ENCODE measurements around the gene SAFB2. TPM values are rescaled to one million over a fixed set of nuclear protein-coding genes. Genes with fewer than 3 reads are reported as not detected.

The SAFB2 gene
- polyA plus RNA-seq, 1 donor from 2014 or later = 40.1 TPM

DNA sequence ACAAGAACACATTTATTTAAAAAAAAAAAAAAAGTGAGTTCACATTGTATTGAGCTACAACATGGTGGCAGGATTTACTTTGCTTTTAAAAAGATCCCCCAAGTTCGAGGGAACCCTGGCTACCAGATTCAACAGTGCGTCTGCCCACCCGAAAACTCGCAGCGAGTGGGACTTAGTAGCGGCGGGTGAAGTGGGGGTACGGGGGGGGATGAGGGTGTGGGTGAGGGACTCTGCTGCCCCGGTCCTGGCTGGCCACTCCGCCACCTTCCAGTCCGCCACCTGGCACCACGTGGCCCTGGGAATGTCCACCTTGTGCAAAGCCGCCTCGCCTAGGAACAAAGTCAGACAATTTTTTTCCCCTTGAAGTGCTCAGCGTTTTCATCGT, 35.5 kb downstream of the SAFB2 start:
- H4K20me1 ChIP-seq (ENCODE audit: insufficient read depth) = no peaks in the 10 kb centered on the region
- TF ChIP-seq EZH2 (IDR thresholded peaks at IDR 0.05; ENCODE audit: borderline replicate concordance, insufficient read depth, low read length, poor library complexity, severe bottlenecking) = no peak
- TF ChIP-seq MXI1 (conservative IDR thresholded peaks at IDR 0.05; ENCODE audit: poor library complexity, severe bottlenecking) = no peak
- TF ChIP-seq RAD21 (conservative IDR thresholded peaks at IDR 0.05) = no peak
- TF ChIP-seq EP300 (conservative IDR thresholded peaks at IDR 0.05; ENCODE audit: poor library complexity, severe bottlenecking) = no peak
- no peak for TF ChIP-seq SMC3 (conservative IDR thresholded peaks at IDR 0.05; ENCODE audit: poor library complexity)
- no peak for TF ChIP-seq CTCF (IDR thresholded peaks at IDR 0.05; ENCODE audit: poor library complexity, severe bottlenecking)
- no peak for TF ChIP-seq TAF1 (IDR thresholded peaks at IDR 0.05; ENCODE audit: low read depth)
- no peak for TF ChIP-seq POLR2AphosphoS5 (IDR thresholded peaks at IDR 0.05)
- TF ChIP-seq REST (IDR thresholded peaks at IDR 0.05; ENCODE audit: borderline replicate concordance) = no peak
- H3K36me3 ChIP-seq (ENCODE audit: insufficient read depth, low read length) = no peaks in the 10 kb centered on the region

DNA sequence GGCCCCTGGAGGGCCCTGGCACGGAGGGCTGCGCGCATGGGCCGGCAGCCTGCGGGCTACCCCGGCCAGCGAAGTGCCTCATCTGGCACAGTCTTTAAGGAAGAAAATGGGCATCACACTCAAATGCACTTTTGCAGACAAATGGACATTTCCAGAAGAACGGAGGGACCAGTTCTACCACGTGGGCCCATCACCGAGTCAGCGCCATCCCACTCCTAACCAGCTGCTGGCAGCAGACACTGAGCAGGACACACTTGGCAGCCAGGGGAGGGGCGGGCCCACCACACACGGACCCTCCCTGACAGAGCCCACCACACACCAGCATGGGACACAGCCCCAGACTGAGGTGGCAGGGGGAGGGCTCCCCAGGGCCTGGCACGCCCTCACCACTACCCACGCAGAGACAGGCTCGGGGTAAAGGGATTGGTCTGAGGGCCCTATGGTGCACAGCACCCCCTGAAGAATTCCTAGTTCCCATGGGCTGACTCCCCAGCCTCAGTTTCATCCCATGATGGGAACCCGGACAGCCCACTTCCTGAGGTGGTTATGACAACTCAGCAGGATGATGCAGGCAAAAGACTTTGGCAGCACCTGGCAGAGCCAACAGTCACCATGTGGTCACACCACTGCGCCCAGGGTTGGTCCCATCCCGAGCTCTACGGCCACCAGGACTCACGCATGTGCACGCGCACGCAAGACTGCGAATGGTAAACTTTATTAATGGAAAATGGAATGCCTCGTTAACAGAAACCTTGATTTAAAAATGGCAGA, 36.1 kb downstream of the SAFB2 start:
- H3K9me3 ChIP-seq (ENCODE audit: low read length) = no peaks in the 10 kb centered on the region
- no peaks in the 10 kb centered on the region for H3K27me3 ChIP-seq (ENCODE audit: insufficient read depth, low read depth, low read length)
- TF ChIP-seq SMC3 (conservative IDR thresholded peaks at IDR 0.05; ENCODE audit: poor library complexity) (no peak), REST (IDR thresholded peaks at IDR 0.05; ENCODE audit: borderline replicate concordance) (no peak), TAF1 (IDR thresholded peaks at IDR 0.05; ENCODE audit: low read depth) (no peak), RAD21 (conservative IDR thresholded peaks at IDR 0.05) (no peak), CTCF (IDR thresholded peaks at IDR 0.05; ENCODE audit: poor library complexity, severe bottlenecking) (no peak), MXI1 (conservative IDR thresholded peaks at IDR 0.05; ENCODE audit: poor library complexity, severe bottlenecking) (no peak), POLR2AphosphoS5 (IDR thresholded peaks at IDR 0.05) (no peak), EZH2 (IDR thresholded peaks at IDR 0.05; ENCODE audit: borderline replicate concordance, insufficient read depth, low read length, poor library complexity, severe bottlenecking) (no peak), EP300 (conservative IDR thresholded peaks at IDR 0.05; ENCODE audit: poor library complexity, severe bottlenecking) (no peak)
- no peak overlapping the region for H3K4me3 ChIP-seq (ENCODE audit: low read length)
- no peaks in the 10 kb centered on the region for H3K36me3 ChIP-seq (ENCODE audit: insufficient read depth, low read length)
- H4K20me1 ChIP-seq (ENCODE audit: insufficient read depth) = no peaks in the 10 kb centered on the region
- no peaks in the 10 kb centered on the region for H3K9me2 ChIP-seq (ENCODE audit: insufficient read depth, low read length)
- no peak overlapping the region for H3K9ac ChIP-seq (ENCODE audit: low read length)
- no peaks in the 10 kb centered on the region for H3K79me2 ChIP-seq (replicated peaks; ENCODE audit: insufficient read depth, low read length)
- no peaks in the 10 kb centered on the region for H3F3A ChIP-seq (ENCODE audit: insufficient read depth, low read length, poor library complexity, severe bottlenecking)
- no peak overlapping the region for H2AFZ ChIP-seq (ENCODE audit: low read depth, low read length)
- H3K27ac ChIP-seq (ENCODE audit: low read length) = no peak overlapping the region
- no peak overlapping the region for H3K4me2 ChIP-seq (ENCODE audit: low read length)

More for the DNA sequence above, 35.5 kb downstream of the SAFB2 start:
- Histone ChIP-seq H3K79me2 (replicated peaks; ENCODE audit: insufficient read depth, low read length) (no peaks in the 10 kb centered on the region), H3K27ac (ENCODE audit: low read length) (no peak overlapping the region), H3K4me3 (ENCODE audit: low read length) (no peak overlapping the region), H3K9me2 (ENCODE audit: insufficient read depth, low read length) (no peaks in the 10 kb centered on the region), H3K27me3 (ENCODE audit: insufficient read depth, low read depth, low read length) (no peaks in the 10 kb centered on the region), H3K9me3 (ENCODE audit: low read length) (no peaks in the 10 kb centered on the region), H3K4me2 (ENCODE audit: low read length) (no peak overlapping the region), H3F3A (ENCODE audit: insufficient read depth, low read length, poor library complexity, severe bottlenecking) (no peaks in the 10 kb centered on the region), H3K9ac (ENCODE audit: low read length) (no peak overlapping the region), H2AFZ (ENCODE audit: low read depth, low read length) (no peak overlapping the region)
